HG02571 (cell line): ENCODE results near the gene AFF3.
"Not testable (repeated sequence)": the region's sequence is repeated elsewhere in the genome, so short reads cannot be mapped to it uniquely, and the experiment has no call there.

Experiments used
- ATAC-seq: cut with Tn5 transposase; IDR thresholded peaks from one replicate; pipeline ENCODE4 v1.9.1; 2021; ENCODE audit warnings: mild to moderate bottlenecking, moderate library complexity; ENCODE audit not compliant: unreplicated experiment

The AFF3 gene

DNA sequence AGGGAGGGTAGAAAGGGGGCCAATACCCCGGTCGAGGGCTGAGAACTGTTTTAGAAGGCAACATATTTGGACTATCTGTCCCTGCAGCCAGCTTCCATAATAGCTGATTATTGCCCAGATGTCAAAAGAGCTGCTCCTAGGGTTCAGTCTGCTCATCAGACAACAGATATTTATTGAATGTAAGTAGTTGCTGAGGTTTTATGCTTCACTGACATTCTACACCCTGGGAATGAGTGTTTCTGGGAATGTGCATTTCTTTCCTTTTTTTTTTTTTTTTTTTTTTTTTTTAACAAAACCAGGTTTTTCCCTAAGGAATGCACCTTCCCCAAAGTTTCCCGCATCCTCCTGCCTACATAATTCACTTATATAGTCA is 33.8 kb downstream of the AFF3 start:
- ATAC-seq: not testable (repeated sequence)

DNA sequence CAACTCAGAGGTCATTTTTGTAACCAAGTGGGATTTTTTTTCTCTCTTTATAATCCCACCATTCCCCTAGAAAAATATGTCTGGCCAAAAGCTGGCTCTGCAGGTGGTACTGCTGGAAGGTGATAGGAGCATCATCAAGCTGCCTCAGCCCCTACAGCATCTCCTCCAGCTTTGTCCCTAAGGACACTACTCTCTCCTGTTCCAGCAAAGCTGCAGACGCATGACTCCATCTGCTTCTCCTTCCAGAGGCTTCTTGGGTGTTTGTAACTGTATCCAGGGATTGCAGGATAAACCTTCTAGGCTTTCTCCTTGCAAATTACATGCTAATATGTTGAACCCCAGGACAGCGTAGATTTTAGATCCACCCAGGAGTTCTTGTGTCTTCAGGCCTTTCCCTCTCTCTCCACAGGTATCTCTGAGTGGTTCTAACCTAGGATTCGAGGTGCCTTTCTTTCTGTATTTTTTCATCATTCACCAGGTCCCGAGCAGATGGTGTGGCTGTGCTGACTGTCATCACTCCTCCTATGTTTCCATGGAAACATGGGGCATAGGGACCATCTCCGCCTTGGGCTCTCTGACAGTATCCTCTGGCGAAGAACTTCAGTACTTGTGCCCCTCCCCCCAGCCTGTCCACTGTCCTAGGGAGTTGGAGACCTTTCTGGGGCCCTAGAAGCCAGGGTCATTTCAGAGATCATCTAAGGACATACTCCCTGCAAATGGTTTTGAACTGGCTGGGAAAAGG is 34.3 kb downstream of the AFF3 start:
- no peak for ATAC-seq

DNA sequence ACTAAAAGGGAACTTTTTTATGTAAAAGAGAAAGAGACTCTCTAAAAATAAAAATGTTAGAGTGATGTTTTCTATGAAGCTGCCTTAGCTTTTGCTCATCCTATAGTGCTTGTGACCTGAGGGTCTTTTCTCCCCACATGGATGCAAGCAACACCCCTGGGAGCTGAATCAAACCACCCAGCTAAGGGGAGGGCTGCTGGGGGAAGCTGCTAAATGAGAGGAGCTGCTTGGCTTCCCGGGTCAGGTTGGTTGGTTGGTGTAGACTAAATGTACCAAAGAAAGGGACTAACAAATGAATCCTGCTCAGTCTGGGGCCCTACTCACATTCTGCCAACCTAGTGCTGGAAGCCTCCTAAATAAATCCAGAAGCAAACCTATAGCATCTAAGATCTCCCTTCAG is 35.0 kb downstream of the AFF3 start:
- ATAC-seq: no peak

DNA sequence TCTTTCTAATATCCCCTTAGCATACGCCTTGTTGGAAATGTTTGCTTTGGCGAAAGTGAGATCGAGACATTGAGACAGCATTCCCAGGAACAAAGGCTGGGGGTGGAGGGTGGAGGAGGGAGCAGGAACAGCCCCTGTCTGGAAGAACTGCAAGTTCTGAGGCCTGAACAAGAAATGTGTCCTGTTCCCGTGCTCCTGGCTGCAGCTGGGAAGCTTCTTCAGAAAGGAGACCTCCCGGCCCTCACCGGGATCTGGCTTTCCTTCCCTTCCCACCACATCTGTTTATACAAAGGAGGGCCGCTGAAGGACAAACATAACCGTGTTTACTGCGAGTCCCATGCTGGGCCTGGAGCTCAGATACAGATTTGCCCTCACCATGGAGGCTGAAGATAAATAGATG is 35.9 kb downstream of the AFF3 start:
- ATAC-seq: no peak

DNA sequence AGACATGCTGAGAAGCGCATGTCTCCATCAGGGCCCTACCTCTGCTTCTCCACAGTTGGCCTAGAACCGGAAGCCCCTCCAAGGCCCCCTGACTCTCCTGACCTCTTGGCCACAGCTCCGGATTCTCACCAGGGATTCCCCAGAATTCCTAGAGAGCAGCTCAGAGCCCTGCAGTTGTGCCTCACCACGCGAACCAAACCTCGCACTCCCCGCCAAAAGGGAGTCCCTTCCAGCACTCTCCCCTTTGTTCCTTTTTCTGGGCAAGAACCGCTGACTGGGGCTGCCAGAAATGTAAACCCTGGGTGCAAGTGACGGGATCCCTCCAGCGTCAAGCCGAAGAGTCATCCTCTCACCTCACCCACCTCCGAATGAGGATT is 36.7 kb downstream of the AFF3 start:
- no peak for ATAC-seq

DNA sequence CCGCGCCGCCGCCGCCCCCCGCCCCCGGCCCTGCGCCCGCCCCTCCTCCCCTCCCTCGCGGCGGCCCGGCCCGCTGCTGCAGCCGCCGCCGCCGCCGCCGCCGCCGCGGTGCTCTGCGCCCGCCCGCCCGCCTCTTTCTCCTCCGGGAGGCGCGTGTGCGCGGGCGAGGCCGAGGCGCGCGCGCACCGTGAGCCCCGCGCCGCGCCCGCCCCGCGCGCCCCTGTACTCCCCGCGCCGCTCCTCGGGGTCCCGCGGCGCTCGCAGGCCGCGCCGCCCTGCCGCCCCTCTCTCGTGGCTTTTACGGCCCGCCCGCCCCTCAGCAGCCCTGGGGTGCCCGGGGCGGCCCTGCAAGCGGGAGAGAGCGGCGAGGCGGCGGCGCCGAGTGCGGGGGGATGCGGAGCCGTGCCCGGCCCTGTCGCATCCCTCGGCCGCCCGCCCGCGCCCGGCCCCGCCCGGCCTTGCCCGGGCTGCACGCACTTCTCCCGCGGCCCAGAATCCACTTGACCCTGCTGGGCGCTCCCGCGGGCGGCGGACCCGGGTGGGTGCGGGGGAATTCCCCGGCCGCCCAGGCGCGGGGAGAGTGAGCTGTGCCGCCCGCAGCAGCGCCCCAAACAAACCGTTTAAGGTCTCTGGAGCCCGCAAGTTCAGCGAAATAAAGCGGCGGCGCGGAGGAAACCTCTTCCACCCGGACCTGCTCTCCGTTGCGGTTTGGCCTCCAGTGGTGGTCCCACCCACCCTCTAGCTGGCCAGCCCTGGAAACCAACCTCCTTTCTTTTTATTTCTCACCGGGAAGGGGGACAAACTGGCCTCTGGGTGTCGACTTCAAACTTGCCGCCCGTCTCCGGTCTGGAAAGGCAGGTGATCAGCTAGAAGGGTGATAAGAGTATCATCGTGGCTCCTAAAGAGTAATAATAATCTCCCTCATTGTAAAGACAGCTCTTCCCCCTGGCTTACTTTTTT is 37.4 kb downstream of the AFF3 start:
- ATAC-seq: no peak

DNA sequence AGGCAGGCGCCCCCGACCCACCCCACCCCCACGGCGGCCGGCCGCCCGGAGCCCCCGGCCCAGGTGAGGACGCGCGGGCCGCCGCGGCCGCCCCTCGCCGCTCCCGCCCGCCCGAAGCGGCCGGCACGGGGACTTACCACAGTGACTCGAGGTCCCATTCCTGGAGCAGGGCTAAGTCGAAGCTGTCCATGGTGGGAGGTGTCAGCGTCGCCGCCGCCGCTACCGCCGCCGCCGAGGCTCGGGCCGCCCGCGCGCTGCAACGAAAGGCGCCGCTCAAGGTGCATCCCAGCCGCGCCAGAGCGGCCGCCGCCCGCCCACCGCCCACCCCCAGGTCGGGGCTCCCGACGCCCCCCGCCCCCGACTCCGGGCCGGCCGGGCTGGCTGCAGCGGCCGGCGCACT is 38.1 kb downstream of the AFF3 start:
- ATAC-seq: not testable (repeated sequence)

DNA sequence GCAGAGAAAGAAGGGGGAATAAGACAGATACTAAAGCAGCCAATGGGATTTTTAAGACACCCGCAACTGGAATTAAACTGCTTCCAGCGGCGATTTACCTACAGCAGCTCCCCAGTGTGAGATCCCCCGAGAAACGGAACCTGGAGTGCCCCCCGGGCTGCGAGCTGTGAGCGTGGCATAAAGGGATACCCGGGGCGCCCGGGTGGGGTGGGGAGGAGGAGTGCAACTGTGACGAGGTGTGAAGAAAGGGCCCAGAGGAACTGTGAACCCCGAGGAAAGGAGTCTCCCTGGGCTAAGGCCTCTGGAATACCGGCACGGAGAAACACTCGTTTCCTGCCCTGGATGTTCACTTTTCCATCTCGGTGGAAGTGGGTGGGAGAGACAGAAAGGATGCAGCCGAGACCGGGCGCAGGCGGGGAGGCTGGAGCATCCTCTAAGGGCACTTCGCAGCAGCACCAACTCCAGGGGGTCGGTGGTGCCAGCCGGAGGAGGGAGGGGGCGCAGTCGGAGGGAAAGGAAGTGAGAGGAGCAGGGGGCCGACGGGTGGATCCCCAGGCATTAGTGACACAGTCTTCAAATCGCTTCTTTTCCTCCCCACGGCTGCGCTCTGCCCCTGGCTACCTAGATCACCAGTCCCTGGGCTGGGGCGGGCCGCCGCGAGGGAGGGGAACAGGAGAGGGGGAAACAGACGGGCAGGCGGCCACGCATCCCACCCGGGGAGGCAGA is 38.7 kb downstream of the AFF3 start:
- ATAC-seq: not testable (repeated sequence)

DNA sequence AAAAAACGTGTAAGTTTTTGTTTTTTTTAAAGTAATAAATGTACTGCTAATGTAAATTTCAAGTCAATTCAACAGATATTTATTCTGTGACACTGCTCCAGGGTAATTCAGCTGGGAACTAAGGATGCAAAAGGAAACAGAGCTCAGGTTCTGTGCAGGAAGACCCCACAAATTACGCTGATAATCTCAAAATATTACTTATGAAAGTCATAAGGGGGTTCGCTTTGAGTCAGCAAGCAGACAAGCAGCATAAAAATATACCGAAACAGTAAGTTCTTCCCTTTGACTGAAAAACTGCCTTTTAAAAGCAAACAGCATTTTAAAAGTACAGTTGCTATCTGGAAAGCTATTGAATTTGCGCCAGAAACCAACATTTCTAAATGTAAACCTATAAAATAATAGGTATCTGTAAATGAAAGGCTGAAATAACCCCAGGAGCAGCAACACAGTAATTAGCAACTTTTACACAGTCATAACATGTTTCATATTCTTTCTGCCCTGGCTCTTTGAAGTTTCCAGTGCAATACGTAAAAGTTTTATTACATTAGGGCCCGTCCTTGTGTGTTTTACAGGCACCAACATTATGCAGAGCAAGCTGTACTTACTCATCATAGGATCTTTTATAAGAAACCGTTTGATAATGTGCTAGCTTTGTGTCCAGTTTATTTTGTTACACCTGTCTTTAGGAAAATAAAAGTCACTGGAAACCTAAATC is 39.8 kb downstream of the AFF3 start:
- ATAC-seq: not testable (repeated sequence)

DNA sequence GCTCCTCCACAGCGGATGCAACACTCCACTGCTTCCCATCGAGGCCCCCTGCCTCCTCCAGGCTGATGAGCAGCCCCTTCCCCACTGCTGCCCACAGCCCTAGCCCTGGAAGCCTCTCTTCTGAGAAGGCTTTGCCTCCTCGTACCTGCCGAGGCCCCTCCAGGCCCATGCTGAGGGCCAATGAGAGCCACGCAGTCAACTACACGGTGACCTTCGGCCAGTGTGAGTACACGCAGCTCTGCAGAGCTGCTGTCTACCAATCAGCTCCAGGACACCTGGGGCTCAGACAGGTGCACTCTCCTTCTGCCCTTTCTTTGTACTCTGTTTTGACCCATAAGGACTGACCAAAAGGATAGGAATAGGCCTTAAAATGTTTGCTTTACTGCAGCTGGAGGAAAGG is 43.5 kb downstream of the AFF3 start:
- not testable (repeated sequence) for ATAC-seq

DNA sequence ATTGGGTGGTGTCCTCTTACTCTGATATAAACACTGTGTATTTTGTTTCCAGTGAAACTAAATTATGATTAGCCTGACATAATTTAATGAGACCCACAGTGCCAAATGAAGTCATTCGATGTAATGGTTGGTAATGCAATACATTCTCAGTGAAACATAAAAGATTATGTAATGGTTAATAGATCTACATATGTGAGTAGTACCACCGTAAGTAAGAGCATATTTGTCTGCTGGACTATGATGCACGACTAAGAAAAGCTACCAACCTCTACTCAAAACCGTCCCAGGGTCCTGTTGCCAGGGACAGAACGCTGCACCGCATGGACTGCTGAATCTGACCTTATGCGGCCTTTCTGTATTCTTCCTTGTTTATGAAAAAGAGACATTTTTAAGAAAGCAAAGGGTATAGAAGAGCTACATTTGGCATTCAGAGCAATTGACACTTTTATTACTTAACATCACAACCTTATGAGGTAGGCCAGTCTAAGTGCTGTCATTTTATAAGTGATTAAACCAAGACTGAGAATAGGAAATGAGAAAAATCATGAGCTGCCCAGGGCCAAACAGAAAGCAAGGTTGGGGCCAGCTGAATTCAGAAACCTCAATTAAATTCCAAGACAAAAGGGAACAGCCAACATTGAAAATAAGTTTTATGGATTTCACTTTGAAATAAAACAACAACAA is 44.6 kb downstream of the AFF3 start:
- not testable (repeated sequence) for ATAC-seq

DNA sequence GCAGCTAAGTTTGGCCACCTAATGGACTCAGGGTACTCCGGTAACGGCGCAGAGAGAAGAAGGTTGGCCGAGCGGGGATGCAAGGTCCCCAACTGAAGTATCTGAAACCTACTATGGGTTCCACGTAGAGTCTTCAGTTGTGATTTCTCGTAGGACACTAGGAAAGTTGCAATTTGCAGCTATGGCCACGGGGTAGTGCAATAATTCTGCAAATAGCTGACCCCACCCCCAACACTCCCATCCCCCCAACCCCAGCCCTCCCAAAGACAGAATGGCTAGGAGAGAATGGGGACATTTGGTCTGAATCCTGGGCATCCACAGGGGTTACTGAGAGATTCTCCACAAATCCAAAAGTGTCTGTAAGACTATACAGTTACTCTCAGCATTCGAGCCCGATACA is 46.5 kb downstream of the AFF3 start:
- not testable (repeated sequence) for ATAC-seq

DNA sequence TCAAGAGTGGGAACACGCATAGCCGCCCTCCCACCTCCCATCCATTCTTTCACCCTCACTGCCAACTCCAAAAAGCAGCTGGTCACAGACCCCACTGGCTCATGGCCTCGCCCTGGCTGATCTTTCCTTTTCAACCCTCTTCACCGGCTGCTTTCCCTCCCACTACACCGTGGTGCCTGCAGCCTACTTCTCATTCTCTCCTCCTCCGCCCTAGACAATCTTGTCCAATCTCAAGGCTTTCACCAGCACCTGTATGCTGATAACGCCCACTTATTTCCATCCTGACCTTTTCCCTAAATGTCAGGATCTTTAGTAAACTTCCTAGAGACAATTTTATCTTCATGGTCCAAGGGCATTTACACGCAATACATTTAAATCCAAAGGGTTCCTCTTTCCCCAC is 50.6 kb downstream of the AFF3 start:
- not testable (repeated sequence) for ATAC-seq

DNA sequence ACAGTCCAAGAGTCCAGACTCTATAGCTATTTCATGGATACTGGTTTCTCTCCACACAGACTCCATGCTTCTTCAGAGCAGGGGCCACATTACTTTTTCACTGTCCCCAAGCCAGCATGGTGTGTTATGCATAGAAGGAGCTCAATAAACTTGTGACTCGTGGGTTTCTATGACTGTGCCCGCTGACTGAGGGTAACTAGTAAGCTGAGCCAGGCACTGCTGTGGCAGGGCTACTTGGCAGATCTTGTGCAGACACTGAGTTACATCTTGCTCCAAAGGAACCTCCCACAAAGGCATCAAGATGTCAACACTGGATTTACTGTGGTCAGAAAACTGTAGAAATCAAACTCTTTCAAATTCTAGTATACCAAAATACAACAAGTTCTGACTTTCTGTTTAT is 56.6 kb downstream of the AFF3 start:
- ATAC-seq: not testable (repeated sequence)

DNA sequence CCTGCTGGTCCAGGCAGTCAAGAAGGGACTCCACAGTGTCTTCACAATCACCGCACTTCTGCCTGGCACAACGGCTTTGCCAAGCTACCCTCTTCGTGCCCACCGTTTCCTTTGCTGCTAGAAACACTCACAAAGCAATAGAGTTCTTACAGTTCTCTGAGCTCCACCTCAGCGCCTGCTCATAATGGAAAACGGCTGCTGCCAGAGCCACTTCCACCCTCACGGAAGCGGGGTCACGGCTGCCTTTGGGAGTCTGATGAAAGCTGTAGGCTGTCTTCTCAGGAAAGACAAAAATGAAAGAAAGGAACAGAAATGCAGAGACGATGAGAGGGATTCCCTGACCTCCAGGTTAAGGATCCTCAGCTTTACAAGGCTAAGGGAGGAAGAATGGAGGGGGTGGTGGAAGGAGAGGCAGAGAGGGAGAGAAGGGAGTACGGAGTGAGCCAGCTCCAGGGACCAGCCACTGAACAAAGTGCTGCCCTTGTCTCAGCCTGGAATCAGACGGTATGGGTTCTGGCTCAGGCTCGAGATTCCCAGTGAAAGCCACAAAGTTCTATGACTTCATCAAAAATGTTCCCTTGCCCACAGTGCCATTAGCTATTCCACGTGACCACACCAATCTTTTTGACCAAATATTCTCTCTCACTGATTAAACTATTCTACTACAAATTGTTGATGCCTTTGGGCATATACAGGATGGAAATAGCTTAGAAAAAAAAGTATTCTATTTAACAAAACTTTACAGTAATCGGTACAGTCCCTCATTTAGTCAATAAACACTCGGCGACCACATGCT is 58.8 kb downstream of the AFF3 start:
- not testable (repeated sequence) for ATAC-seq

DNA sequence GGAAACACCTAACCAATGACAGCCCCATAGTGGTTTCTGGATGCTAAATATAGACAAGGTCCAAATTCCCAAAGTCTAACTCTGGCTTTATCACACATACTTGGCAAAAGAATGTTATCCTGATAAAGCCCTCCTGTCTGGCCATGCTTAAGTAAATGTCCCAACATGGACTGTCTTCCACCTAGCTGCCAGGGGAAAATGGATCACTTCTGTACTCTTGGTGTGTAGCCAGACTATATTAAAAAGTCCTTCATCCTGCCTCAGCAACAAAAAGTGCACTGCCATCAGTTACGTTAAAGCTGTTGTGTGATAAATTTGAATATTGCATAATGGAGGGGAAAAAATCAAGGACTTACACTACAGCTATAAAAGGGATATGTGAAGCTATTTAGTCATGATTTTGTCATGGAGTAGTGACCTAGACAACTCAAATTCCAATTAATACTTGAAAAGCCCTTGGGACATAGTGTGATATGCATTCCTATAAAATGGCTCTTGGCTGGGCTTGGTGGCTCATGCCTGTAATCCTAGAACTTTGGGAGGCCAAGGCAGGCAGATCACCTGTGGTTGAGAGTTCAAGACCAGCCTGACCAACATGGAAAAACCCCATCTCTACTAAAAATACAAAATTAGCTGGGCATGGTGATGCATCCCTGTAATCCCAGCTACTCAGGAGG is 60.0 kb downstream of the AFF3 start:
- ATAC-seq: not testable (repeated sequence)

DNA sequence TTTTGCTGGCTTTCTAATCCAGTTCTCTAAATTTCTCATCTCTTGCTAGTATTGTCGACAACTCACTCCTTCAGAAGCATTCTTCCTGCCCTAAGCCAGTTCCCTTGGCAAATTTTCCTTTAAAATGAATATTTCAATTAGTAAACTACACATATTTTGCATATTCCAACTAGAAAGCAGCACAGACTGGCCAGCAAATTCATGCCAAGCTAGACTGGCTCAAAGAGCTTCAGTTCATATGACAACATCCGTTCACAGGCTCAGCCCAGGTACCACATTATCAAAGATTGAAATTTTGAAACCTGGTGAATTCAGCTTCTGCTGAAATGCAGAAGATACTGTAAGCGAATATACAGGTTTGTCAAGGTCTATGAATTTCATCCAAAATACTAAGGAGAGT is 64.5 kb downstream of the AFF3 start:
- ATAC-seq: no peak

DNA sequence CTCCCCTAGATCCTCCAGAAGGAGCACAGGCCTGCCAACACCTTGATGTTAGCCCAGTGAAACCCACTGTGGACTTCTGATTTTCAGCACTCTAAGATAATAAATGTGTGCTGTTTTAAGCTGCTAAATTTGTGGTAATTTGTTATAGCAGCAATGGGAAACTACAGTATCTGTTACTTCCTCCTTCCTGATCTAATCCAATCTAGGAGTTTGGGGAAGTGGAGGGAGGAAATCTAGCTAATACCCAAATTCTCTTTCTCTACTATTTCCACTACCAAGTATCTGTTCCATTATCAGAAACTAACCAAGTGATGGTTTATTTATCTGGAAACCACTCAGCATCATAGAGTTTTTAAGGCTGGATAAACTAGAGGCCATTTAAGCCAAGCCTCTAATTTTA is 64.9 kb downstream of the AFF3 start:
- no peak for ATAC-seq

DNA sequence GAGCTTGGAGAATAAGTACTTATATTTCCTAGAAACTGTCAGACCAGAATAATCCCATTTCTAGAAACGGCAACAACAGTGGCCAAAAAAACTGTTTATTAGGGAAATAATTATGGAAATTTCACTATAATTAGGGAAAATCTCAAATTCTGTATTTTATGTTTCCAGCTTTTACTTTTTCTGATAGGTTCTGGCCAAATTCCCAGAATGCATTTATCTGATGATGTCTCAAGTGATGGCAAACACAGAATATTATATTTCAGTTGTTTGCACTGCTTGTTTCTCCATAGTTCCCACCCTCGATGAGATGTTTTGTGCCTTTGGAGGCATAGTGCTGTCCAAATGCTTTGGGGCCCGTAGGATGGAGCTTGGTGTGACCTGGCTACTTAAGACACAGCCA is 66.9 kb downstream of the AFF3 start:
- no peak for ATAC-seq
